ENCODE measurements around the gene ZCCHC17.

The ZCCHC17 gene

GRCh38 chr1:31306278-31306677, 9.4 kb downstream of the ZCCHC17 start:
- ChIA-PET POLR2A (interaction anchor here (2.0 kb wide), 1 partner anchor 9 kb away, joined by 6 read pairs; the partner anchor contains the start of genes SNRNP40 and ZCCHC17), CTCF (no interaction called here)
- DNase-seq (ENCODE audit: extremely low spot score), result no peak
- no peak for TF ChIP-seq TARDBP (IDR thresholded peaks at IDR 0.05)
- TF ChIP-seq L3MBTL2 (conservative IDR thresholded peaks at IDR 0.05), result no peak
- no peak for TF ChIP-seq FOXK2 (IDR thresholded peaks at IDR 0.05)
- TF ChIP-seq BHLHE40 (IDR thresholded peaks at IDR 0.05; ENCODE audit: borderline replicate concordance), result no peak
- no peak for TF ChIP-seq ELF4 (IDR thresholded peaks at IDR 0.05)
- no peak for TF ChIP-seq FOXA1 (IDR thresholded peaks at IDR 0.05)
- no peak for TF ChIP-seq SUZ12 (IDR thresholded peaks at IDR 0.05)
- no peak for TF ChIP-seq CTBP1 (IDR thresholded peaks at IDR 0.05; ENCODE audit: borderline replicate concordance)
- no peak for TF ChIP-seq ZNF384 (IDR thresholded peaks at IDR 0.05)
- TF ChIP-seq LEF1 (IDR thresholded peaks at IDR 0.05; ENCODE audit: borderline replicate concordance), result no peak
- no peak for TF ChIP-seq FOXM1 (IDR thresholded peaks at IDR 0.05; ENCODE audit: borderline replicate concordance)
- no peak for TF ChIP-seq ARNT (IDR thresholded peaks at IDR 0.05)
- no peak for TF ChIP-seq PKNOX1 (IDR thresholded peaks at IDR 0.05)
- no peak for TF ChIP-seq SP1 (IDR thresholded peaks at IDR 0.05)
- no peak for TF ChIP-seq NFRKB (IDR thresholded peaks at IDR 0.05)
- TF ChIP-seq HDGF (IDR thresholded peaks at IDR 0.05; ENCODE audit: borderline replicate concordance), result no peak

DNA sequence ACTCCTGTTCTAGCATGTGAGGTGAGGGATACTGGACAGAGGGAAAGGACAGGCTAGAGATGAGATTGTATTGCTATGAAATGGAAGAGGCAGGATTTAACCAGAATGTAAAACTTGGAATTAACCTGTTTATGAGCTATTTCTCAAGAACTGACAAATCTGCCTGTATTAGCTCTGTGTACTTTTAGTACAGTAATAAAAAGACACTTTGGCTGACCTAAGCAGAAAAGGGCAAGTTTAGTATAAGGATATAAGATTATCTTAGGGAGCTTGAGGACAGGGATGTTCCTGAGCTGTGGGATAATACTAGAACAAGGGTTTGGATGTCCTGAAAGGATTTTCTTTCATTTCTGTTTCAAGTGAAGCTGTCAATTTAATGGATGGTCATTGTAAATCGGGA, 11.2 kb downstream of the ZCCHC17 start:
- ChIA-PET POLR2A (interaction anchor here (1.7 kb wide), 1 partner anchor 11 kb away, joined by 11 read pairs; the partner anchor contains the start of genes SNRNP40 and ZCCHC17), CTCF (no interaction called here)
- no peak for DNase-seq (ENCODE audit: extremely low spot score)
- TF ChIP-seq NFRKB (IDR thresholded peaks at IDR 0.05) (no peak), ELF4 (IDR thresholded peaks at IDR 0.05) (no peak), FOXM1 (IDR thresholded peaks at IDR 0.05; ENCODE audit: borderline replicate concordance) (no peak), PKNOX1 (IDR thresholded peaks at IDR 0.05) (no peak), HDGF (IDR thresholded peaks at IDR 0.05; ENCODE audit: borderline replicate concordance) (no peak)

DNA sequence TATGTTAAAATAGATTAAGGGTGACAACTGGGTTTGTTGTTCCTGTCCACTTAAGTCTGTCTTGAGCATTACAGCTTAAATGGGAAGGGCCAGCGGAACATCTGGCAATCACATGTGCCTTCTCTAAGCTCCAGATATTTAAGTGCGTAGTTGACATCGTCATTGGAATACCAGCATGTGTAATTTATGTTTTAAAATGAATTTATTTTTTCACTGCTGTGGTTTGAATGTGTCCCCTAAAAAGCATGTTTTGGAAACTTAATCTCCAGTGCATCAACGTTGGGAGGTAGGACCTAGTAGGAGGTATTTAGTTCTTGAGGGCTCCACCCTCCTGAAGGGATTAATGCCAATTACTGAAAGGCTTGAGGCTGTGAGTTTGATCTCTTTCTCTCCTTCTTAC, 13.4 kb downstream of the ZCCHC17 start:
- TF ChIP-seq NFRKB (IDR thresholded peaks at IDR 0.05) (no peak), FOXM1 (IDR thresholded peaks at IDR 0.05; ENCODE audit: borderline replicate concordance) (no peak), ZNF384 (IDR thresholded peaks at IDR 0.05) (no peak), ELF4 (IDR thresholded peaks at IDR 0.05) (no peak), ARNT (IDR thresholded peaks at IDR 0.05) (no peak), BHLHE40 (IDR thresholded peaks at IDR 0.05; ENCODE audit: borderline replicate concordance) (no peak), FOXK2 (IDR thresholded peaks at IDR 0.05) (no peak), TARDBP (IDR thresholded peaks at IDR 0.05) (no peak), FOXA1 (IDR thresholded peaks at IDR 0.05) (no peak), SUZ12 (IDR thresholded peaks at IDR 0.05) (no peak), LEF1 (IDR thresholded peaks at IDR 0.05; ENCODE audit: borderline replicate concordance) (no peak)
- no peak for DNase-seq (ENCODE audit: extremely low spot score)
- ChIA-PET POLR2A (no interaction called here), CTCF (no interaction called here)

DNA sequence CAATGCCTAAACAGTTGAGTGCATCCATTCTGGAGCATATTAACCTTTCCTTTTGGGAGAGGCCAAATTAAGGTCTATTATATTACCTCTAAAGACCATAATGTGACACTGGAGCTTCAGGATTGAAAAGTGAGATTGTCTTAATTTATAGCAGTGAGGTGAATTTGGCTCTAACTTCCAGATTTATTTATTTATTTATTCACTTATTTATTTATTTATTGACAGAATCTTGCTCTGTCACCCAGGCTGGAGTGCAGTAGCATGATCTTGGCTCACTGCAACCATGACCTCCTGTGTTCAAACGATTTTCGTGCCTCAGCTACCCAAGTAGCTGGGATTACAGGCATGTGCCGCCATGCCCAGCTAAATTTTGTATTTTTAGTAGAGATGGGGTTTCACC, 19.1 kb downstream of the ZCCHC17 start:
- DNase-seq (ENCODE audit: extremely low spot score), result no peak
- POLR2A ChIA-PET, result interaction anchor here (1.9 kb wide), 1 partner anchor 19 kb away, joined by 7 read pairs; the partner anchor contains the start of genes SNRNP40 and ZCCHC17
- CTCF ChIA-PET, result interaction anchor here (0.6 kb wide), 2 partner anchors 96 to 107 kb away, joined by 3 to 4 read pairs; no protein-coding TSS in a partner anchor
- TF ChIP-seq ARNT (IDR thresholded peaks at IDR 0.05) (no peak), ELF4 (IDR thresholded peaks at IDR 0.05) (no peak), TARDBP (IDR thresholded peaks at IDR 0.05) (no peak), NFRKB (IDR thresholded peaks at IDR 0.05) (no peak), FOXM1 (IDR thresholded peaks at IDR 0.05; ENCODE audit: borderline replicate concordance) (no peak), ZNF384 (IDR thresholded peaks at IDR 0.05) (no peak), FOXK2 (IDR thresholded peaks at IDR 0.05) (no peak), SP1 (IDR thresholded peaks at IDR 0.05) (no peak), PKNOX1 (IDR thresholded peaks at IDR 0.05) (no peak), SUZ12 (IDR thresholded peaks at IDR 0.05) (no peak), HDGF (IDR thresholded peaks at IDR 0.05; ENCODE audit: borderline replicate concordance) (no peak), LEF1 (IDR thresholded peaks at IDR 0.05; ENCODE audit: borderline replicate concordance) (no peak), CTBP1 (IDR thresholded peaks at IDR 0.05; ENCODE audit: borderline replicate concordance) (no peak), L3MBTL2 (conservative IDR thresholded peaks at IDR 0.05) (no peak), FOXA1 (IDR thresholded peaks at IDR 0.05) (no peak), BHLHE40 (IDR thresholded peaks at IDR 0.05; ENCODE audit: borderline replicate concordance) (no peak)

DNA sequence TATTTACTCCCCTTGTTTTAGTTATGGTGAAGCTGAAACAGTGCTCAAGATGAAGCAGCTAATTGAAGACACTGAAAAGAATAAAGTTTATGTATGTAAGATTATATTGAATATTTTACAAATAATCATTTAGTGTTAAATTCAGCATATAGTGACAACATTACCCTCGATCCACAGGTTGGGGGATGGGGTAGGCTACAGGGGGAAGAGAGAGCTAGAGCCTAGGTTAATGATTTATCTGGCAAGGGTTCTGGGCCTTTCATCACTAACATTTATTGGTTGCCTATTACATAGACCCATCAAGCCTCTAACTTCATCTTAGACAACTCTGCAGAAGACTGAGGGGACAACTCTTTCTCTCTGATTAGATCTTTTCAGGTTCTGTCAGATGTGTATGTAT, 21.3 kb downstream of the ZCCHC17 start:
- POLR2A ChIA-PET, result no interaction called here
- CTCF ChIA-PET, result no interaction called here
- DNase-seq (ENCODE audit: extremely low spot score), result no peak
- no peak for TF ChIP-seq HDGF (IDR thresholded peaks at IDR 0.05; ENCODE audit: borderline replicate concordance)
- no peak for TF ChIP-seq ELF4 (IDR thresholded peaks at IDR 0.05)
- no peak for TF ChIP-seq TARDBP (IDR thresholded peaks at IDR 0.05)
- TF ChIP-seq ARNT (IDR thresholded peaks at IDR 0.05), result no peak
- no peak for TF ChIP-seq CTBP1 (IDR thresholded peaks at IDR 0.05; ENCODE audit: borderline replicate concordance)
- TF ChIP-seq PKNOX1 (IDR thresholded peaks at IDR 0.05), result no peak
- TF ChIP-seq BHLHE40 (IDR thresholded peaks at IDR 0.05; ENCODE audit: borderline replicate concordance), result no peak
- TF ChIP-seq LEF1 (IDR thresholded peaks at IDR 0.05; ENCODE audit: borderline replicate concordance), result no peak
- no peak for TF ChIP-seq SUZ12 (IDR thresholded peaks at IDR 0.05)
- TF ChIP-seq FOXK2 (IDR thresholded peaks at IDR 0.05), result no peak
- no peak for TF ChIP-seq NFRKB (IDR thresholded peaks at IDR 0.05)
- no peak for TF ChIP-seq FOXA1 (IDR thresholded peaks at IDR 0.05)
- TF ChIP-seq L3MBTL2 (conservative IDR thresholded peaks at IDR 0.05), result no peak
- no peak for TF ChIP-seq ZNF384 (IDR thresholded peaks at IDR 0.05)
- no peak for TF ChIP-seq SP1 (IDR thresholded peaks at IDR 0.05)
- no peak for TF ChIP-seq FOXM1 (IDR thresholded peaks at IDR 0.05; ENCODE audit: borderline replicate concordance)

Measured in HEK293T (cell line).